Vagina (tissue), 2 donors: ENCODE results near the gene PTPRN2.

Source experiments
- POLR2A ChIP-seq, 2 donors: fragments of 450-650 bp; IDR thresholded peaks; one replicate each; pipeline ENCODE4 v1.6.1; 2017; ENCODE audit warnings: antibody characterized with exemption in 2 of 2, mild to moderate bottlenecking in 2 of 2, moderate library complexity in 2 of 2
- POLR2AphosphoS5 ChIP-seq, 2 donors: sonication (generic); formaldehyde crosslinking; IDR thresholded peaks; one replicate each; pipeline ENCODE4 v1.9.0; 2017; ENCODE audit warnings: antibody characterized with exemption in 2 of 2, mild to moderate bottlenecking in 2 of 2, low read depth in 1 of 2; ENCODE audit not compliant: insufficient read depth in 1 of 2
- TF ChIP-seq, protein P1 (sequence below), 3 experiments: fragments of 450-650 bp in 2 of 3; fragments of 200-600 bp in 1 of 3; sonication (generic) in 1 of 3; IDR thresholded peaks; one replicate each; pipeline ENCODE4 v1.5.1; 2017 to 2019; ENCODE audit warnings: antibody characterized with exemption in 3 of 3, mild to moderate bottlenecking in 2 of 3, moderate library complexity in 2 of 3

DNA sequence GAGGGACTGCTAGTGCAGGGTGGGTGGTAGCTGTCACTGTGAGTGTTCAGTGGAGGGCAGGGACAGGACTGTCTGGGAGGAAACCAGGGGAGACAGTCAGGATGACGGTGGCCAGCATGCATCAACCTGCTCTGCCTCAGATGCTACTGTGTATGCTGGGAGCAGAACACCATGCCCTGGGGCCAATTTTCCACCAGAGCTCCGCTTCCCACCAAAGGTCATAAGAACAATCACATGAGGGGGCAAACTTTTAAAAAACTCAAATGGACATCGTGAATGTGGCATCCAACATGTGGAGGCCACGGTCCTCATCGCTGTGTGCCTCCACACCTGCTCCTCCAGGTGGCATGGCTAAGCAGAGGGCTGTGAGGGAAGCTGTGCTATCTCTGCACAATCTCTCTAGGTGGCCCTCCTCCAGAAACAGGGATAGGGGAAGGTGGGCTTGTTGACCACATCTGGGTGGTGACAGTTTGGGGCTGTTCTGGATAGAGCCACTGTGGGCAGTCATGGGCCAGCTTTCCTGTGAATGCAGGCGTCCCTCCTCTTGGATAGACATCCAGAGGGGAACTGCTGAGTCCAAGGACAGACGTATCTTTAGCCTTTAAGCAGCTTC is 411.0 kb downstream of the PTPRN2 start:
- TF ChIP-seq POLR2AphosphoS5 (IDR thresholded peaks at IDR 0.05; ENCODE audit: insufficient read depth in 1 of 2, low read depth in 1 of 2) (no peak), POLR2A (IDR thresholded peaks at IDR 0.05) (no peak)
- TF ChIP-seq, protein P1, sequence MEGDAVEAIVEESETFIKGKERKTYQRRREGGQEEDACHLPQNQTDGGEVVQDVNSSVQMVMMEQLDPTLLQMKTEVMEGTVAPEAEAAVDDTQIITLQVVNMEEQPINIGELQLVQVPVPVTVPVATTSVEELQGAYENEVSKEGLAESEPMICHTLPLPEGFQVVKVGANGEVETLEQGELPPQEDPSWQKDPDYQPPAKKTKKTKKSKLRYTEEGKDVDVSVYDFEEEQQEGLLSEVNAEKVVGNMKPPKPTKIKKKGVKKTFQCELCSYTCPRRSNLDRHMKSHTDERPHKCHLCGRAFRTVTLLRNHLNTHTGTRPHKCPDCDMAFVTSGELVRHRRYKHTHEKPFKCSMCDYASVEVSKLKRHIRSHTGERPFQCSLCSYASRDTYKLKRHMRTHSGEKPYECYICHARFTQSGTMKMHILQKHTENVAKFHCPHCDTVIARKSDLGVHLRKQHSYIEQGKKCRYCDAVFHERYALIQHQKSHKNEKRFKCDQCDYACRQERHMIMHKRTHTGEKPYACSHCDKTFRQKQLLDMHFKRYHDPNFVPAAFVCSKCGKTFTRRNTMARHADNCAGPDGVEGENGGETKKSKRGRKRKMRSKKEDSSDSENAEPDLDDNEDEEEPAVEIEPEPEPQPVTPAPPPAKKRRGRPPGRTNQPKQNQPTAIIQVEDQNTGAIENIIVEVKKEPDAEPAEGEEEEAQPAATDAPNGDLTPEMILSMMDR (IDR thresholded peaks at IDR 0.05): no peak
